NCI-H2081 treated with DMSO at 0.1 percent for 48 hours (cell line): Measurements from ENCODE around the gene LCMT1.
"Not testable (repeated sequence)": the region's sequence is repeated elsewhere in the genome, so short reads cannot be mapped to it uniquely, and the experiment has no call there.

ENCODE experiments used
- DNase-seq: peaks from one replicate; lab custom pipeline; 2025; lab: John Stamatoyannopoulos, UW

LCMT1 gene

GRCh38 chr16:25111403-25112166, at the start of gene LCMT1:
Gene LCMT1 (plus strand): TSS chr16:25111742. CDS start chr16:25111884, 142 bp downstream.
- DNase-seq: peak; percentile 97

GRCh38 chr16:25063102-25063501, 48.4 kb upstream of the LCMT1 start:
- no peak for DNase-seq

GRCh38 chr16:25063865-25064264, 47.7 kb upstream of the LCMT1 start:
- DNase-seq: no peak

- DNase-seq: not testable (repeated sequence)
Measured at GRCh38 chr16:25064281-25064680, 47.3 kb upstream of the LCMT1 start.

GRCh38 chr16:25064937-25065336, 46.6 kb upstream of the LCMT1 start:
- DNase-seq: no peak

- DNase-seq: no peak
Measured at GRCh38 chr16:25065899-25066298, 45.6 kb upstream of the LCMT1 start.

GRCh38 chr16:25066426-25066746, 45.2 kb upstream of the LCMT1 start:
- no peak for DNase-seq

- no peak for DNase-seq
Measured at GRCh38 chr16:25066747-25067631, 44.6 kb upstream of the LCMT1 start.

- DNase-seq: no peak
Measured at GRCh38 chr16:25073854-25074253, 37.7 kb upstream of the LCMT1 start.

GRCh38 chr16:25078386-25078978, 33.1 kb upstream of the LCMT1 start:
- no peak for DNase-seq

GRCh38 chr16:25079637-25080378, 31.7 kb upstream of the LCMT1 start:
- DNase-seq: no peak

GRCh38 chr16:25080420-25081131, 31.0 kb upstream of the LCMT1 start:
- no peak for DNase-seq

GRCh38 chr16:25081702-25082101, 29.8 kb upstream of the LCMT1 start:
- no peak for DNase-seq

GRCh38 chr16:25083065-25083464, 28.5 kb upstream of the LCMT1 start:
- no peak for DNase-seq

- DNase-seq: no peak
Measured at GRCh38 chr16:25083701-25084100, 27.8 kb upstream of the LCMT1 start.

GRCh38 chr16:25084797-25085196, 26.7 kb upstream of the LCMT1 start:
- DNase-seq: no peak

- no peak for DNase-seq
Measured at GRCh38 chr16:25087761-25088160, 23.8 kb upstream of the LCMT1 start.

GRCh38 chr16:25089351-25089750, 22.2 kb upstream of the LCMT1 start:
- DNase-seq: no peak

GRCh38 chr16:25092441-25092840, 19.1 kb upstream of the LCMT1 start:
- no peak for DNase-seq

- DNase-seq: no peak
Measured at GRCh38 chr16:25093208-25094061, 18.1 kb upstream of the LCMT1 start.

GRCh38 chr16:25094596-25094995, 16.9 kb upstream of the LCMT1 start:
- no peak for DNase-seq
